HL-60/S4 treated with retinoic acid at 250 ng/mL for 4 days and 3 days (cell line): ENCODE results near the gene NCOA3.
"Not testable (repeated sequence)": the region's sequence is repeated elsewhere in the genome, so short reads cannot be mapped to it uniquely, and the experiment has no call there.

Source experiments
- in situ Hi-C: fragments of 300-500 bp; cut with MboI; formaldehyde crosslinking; loops from 2 replicates; pipeline ENCODE4 v1.7.0; 2022; ENCODE audit warnings: low sequenced_read_pairs

NCOA3 gene

GRCh38 chr20:47501482-47502270 lies at the start of gene NCOA3:
TSS of gene NCOA3 (plus strand) at chr20:47501887. CDS start at chr20:47622248, 120,361 bp downstream.
- in situ Hi-C loops: no loop called here

GRCh38 chr20:47452736-47453161 lies 48.9 kb upstream of the NCOA3 start:
- in situ Hi-C loops: no loop called here

- in situ Hi-C loops: no loop called here
Observed at GRCh38 chr20:47453167-47453782, 48.4 kb upstream of the NCOA3 start.

GRCh38 chr20:47454298-47455132 lies 47.2 kb upstream of the NCOA3 start:
- in situ Hi-C loops: no loop called here

- in situ Hi-C loops: no loop called here
Observed at GRCh38 chr20:47455133-47456040, 46.3 kb upstream of the NCOA3 start.

GRCh38 chr20:47456041-47456537 lies 45.6 kb upstream of the NCOA3 start:
- in situ Hi-C loops: no loop called here

- in situ Hi-C loops: no loop called here
Observed at GRCh38 chr20:47456952-47457724, 44.5 kb upstream of the NCOA3 start.

GRCh38 chr20:47458280-47459050 lies 43.2 kb upstream of the NCOA3 start:
- in situ Hi-C loops: not testable (repeated sequence)

GRCh38 chr20:47459344-47460073 lies 42.2 kb upstream of the NCOA3 start:
- in situ Hi-C loops: no loop called here

GRCh38 chr20:47460761-47461112 lies 41.0 kb upstream of the NCOA3 start:
- in situ Hi-C loops: not testable (repeated sequence)

- in situ Hi-C loops: no loop called here
Observed at GRCh38 chr20:47461120-47461685, 40.5 kb upstream of the NCOA3 start.

GRCh38 chr20:47461906-47462305 lies 39.8 kb upstream of the NCOA3 start:
- in situ Hi-C loops: not testable (repeated sequence)

- in situ Hi-C loops: no loop called here
Observed at GRCh38 chr20:47464380-47465101, 37.1 kb upstream of the NCOA3 start.

GRCh38 chr20:47465335-47466090 lies 36.2 kb upstream of the NCOA3 start:
- in situ Hi-C loops: no loop called here

- in situ Hi-C loops: no loop called here
Observed at GRCh38 chr20:47466213-47466612, 35.5 kb upstream of the NCOA3 start.

- in situ Hi-C loops: no loop called here
Observed at GRCh38 chr20:47466704-47467459, 34.8 kb upstream of the NCOA3 start.
